HEK293 (cell line): Measurements from ENCODE around the gene DOCK9.

ENCODE experiments used
- MZF1 ChIP-seq: fragments of 450-650 bp; formaldehyde crosslinking; IDR thresholded peaks from 2 replicates; pipeline ENCODE4 v1.5.1; 2017; ENCODE audit warnings: missing biosample characterization, missing genetic modification characterization, borderline replicate concordance
- TCF7L2 ChIP-seq: IDR thresholded peaks from 2 replicates; pipeline ENCODE4 v1.6.1; 2011; ENCODE audit warnings: low read depth, mild to moderate bottlenecking, inconsistent platforms, low read length, moderate library complexity, borderline replicate concordance
- ZNF510 ChIP-seq: fragments of 450-650 bp; formaldehyde crosslinking; IDR thresholded peaks from 2 replicates; pipeline ENCODE4 v1.5.1; 2018; ENCODE audit warnings: mild to moderate bottlenecking, missing genetic modification characterization, missing biosample characterization; ENCODE audit not compliant: insufficient replicate concordance
- ZNF664 ChIP-seq: fragments of 450-650 bp; formaldehyde crosslinking; IDR thresholded peaks from 2 replicates; pipeline ENCODE4 v1.5.1; 2016; ENCODE audit warnings: missing biosample characterization, missing genetic modification characterization
- TF ChIP-seq, protein P1 (sequence below): sonication (generic); formaldehyde crosslinking; IDR thresholded peaks from 2 replicates; pipeline ENCODE4 v1.8.1; 2022; ENCODE audit warnings: mild to moderate bottlenecking, moderate library complexity, missing genetic modification reagents
- TF ChIP-seq, protein P2 (sequence below): fragments of 450-650 bp; formaldehyde crosslinking; IDR thresholded peaks from 2 replicates; pipeline ENCODE4 v1.5.1; 2016; ENCODE audit warnings: missing biosample characterization, missing genetic modification characterization

DNA sequence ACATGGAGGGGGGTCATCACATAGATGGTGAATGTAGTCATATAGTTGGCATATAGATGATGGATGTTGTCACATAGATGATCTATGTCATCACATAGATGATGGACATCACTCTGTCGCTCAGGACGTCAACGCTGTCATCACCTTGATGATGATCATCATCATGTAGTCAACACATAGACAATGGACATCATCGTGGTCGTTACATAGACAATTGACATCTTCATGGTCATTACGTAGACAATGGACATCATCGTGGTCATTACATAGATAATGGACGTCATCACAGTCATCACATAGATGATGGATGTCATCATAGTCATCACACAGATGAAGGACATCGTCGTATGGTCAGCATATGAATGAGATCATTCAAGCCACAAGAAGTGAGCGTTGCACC is 196.8 kb downstream of the DOCK9 start:
- TF ChIP-seq ZNF510 (tag by site-specific recombination) (no peak), ZNF664 (no peak), TCF7L2 (no peak), MZF1 (tag by site-specific recombination) (no peak)
- TF ChIP-seq, protein P1, sequence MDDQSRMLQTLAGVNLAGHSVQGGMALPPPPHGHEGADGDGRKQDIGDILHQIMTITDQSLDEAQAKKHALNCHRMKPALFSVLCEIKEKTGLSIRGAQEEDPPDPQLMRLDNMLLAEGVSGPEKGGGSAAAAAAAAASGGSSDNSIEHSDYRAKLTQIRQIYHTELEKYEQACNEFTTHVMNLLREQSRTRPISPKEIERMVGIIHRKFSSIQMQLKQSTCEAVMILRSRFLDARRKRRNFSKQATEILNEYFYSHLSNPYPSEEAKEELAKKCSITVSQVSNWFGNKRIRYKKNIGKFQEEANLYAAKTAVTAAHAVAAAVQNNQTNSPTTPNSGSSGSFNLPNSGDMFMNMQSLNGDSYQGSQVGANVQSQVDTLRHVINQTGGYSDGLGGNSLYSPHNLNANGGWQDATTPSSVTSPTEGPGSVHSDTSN (CRISPR knock-in tag) = no peak
- TF ChIP-seq, protein P2, sequence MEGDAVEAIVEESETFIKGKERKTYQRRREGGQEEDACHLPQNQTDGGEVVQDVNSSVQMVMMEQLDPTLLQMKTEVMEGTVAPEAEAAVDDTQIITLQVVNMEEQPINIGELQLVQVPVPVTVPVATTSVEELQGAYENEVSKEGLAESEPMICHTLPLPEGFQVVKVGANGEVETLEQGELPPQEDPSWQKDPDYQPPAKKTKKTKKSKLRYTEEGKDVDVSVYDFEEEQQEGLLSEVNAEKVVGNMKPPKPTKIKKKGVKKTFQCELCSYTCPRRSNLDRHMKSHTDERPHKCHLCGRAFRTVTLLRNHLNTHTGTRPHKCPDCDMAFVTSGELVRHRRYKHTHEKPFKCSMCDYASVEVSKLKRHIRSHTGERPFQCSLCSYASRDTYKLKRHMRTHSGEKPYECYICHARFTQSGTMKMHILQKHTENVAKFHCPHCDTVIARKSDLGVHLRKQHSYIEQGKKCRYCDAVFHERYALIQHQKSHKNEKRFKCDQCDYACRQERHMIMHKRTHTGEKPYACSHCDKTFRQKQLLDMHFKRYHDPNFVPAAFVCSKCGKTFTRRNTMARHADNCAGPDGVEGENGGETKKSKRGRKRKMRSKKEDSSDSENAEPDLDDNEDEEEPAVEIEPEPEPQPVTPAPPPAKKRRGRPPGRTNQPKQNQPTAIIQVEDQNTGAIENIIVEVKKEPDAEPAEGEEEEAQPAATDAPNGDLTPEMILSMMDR (tag by site-specific recombination) = no peak
